ENCODE results near the gene CFDP1. TPM values are rescaled to one million over a fixed set of nuclear protein-coding genes. Genes with fewer than 3 reads are reported as not detected.

The CFDP1 gene
- total RNA-seq, 1 donor from 2014 or later, result 51.0 TPM

- DNase-seq (ENCODE audit: low read depth, low spot score), result no peak
Observed at GRCh38 chr16:75413951-75414350, 19.4 kb downstream of the CFDP1 start.

DNA sequence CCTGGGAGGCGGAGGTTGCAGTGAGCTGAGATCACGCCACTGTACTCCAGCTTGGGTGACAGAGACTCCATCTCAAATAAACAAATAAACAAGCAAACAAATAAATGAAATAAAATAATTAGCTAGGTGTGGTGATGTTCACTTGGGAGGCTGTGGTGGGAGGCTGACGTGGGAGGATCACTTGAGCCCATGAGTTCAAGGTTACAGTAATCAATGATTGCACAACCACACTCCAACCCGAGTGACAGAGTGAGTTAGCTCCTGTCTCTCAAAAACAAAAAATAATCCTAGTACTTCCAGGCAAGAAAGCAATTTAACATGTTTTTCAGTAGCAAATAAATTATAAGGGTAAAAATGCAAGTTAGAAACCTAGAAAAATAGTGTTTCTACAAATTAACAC lies 26.4 kb downstream of the CFDP1 start:
- no peak for DNase-seq (ENCODE audit: low read depth, low spot score)

GRCh38 chr16:75402821-75403475 lies 30.4 kb downstream of the CFDP1 start:
- peak; percentile 33 for DNase-seq (ENCODE audit: low read depth, low spot score)

- DNase-seq (ENCODE audit: low read depth, low spot score), result peak; percentile 62
Observed at GRCh38 chr16:75402159-75402820, 31.0 kb downstream of the CFDP1 start.

DNA sequence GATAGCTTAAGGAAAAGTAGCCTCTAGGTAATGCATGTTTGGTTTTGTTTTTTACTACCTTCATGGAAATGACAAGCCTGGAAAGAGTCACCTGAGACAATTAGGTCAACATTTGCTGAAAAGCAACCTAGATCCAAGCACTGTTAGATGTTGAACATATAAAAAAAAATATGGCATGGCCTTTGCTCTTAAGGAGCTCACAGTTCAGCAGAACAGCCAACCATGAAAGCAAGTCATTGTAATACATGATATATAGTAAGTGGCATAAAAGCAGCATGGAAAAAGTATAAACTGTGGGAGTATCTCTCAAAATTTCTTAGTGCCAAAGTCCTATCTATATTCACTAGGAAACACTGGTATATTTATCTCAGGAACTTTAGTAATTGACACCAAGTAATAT lies 31.6 kb downstream of the CFDP1 start:
- no peak for DNase-seq (ENCODE audit: low read depth, low spot score)

GRCh38 chr16:75398333-75398732 lies 35.0 kb downstream of the CFDP1 start:
- no peak for DNase-seq (ENCODE audit: low read depth, low spot score)

DNA sequence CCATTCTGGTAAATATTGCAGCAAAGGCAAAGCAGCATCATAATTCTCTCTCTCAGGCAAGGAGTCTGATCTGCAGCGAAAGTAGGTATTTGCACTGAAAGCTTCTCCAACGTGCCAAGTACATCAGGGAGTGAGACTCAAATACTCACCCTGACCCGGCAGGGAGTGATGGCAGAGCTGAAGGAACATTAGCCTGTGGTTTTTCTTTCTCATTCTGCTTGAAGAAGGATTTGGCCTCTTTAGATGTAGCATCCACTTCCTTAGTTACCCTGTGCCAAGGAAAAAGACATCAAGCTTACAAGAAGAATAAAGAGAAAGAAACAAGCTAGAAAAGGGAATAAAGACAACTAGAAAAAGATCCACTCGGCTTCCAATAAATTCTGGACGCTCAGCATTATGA lies 38.4 kb downstream of the CFDP1 start:
- no peak for DNase-seq (ENCODE audit: low read depth, low spot score)

- no peak for DNase-seq (ENCODE audit: low read depth, low spot score)
Observed at GRCh38 chr16:75392906-75393305, 40.4 kb downstream of the CFDP1 start.

DNA sequence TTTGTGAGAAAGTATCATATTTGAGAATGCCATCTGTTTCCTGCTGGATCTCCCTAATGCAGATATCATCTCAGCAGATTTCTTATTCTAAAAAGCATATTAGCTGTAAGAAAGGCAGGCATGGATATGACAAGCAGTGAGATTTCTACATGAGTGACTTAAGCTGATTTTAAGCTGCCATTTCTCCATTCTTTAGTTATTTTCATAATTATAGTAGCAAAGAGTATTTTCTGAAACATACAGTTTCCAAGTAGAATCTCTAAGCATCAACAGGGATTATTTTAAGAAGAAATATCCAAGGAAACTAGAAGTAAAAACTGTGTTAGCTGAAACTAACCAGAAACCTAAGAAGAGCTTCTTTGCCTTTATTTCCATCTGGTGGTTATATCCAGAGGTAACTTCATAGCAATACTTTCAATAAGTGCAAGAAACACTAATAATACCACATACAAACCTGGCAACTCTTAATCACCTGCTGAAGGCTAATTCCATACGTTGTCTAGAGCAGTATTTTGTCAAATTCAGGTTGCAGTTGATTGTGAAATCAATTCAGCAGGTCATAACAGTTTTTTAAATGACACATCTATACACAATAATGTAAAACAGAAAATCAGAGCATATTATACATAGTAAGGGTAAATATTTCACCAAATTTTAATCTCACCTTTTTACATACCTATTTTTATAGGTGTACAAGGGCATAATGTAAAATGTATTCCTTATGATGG lies 42.2 kb downstream of the CFDP1 start:
- DNase-seq (ENCODE audit: low read depth, low spot score), result no peak

- no peak for DNase-seq (ENCODE audit: low read depth, low spot score)
Observed at GRCh38 chr16:75389096-75389690, 44.1 kb downstream of the CFDP1 start.

- no peak for DNase-seq (ENCODE audit: low read depth, low spot score)
Observed at GRCh38 chr16:75387951-75388350, 45.4 kb downstream of the CFDP1 start.

DNA sequence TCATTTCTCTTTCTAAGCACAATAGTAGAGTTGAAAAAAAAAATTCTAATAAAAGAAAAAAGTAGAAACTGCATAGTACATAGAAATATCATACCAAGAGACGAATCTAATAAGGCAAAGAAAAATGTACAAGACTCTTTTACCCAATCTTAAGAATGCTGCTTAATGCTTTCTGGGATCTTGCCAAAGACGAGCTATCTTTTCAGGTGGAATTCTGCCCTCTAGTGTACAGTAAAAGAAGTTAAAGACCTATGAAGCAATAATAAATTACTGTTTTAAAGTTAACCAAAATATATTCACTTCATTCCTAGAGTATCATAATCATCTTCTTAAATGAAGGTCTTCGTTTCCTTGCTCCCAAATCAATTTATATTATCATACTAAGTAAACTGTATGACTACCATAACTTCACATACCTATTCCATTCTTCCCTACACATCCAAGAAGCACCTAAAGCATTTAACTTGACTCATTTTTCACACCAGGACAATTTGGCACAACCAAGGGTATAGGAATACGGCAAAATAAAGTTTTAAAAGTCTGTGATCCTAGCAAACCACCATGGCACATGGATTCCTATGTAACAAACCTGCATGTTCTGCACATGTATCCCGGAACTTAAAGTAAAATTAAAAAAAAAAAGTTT lies 47.7 kb downstream of the CFDP1 start:
- DNase-seq (ENCODE audit: low read depth, low spot score), result peak; percentile 72

DNA sequence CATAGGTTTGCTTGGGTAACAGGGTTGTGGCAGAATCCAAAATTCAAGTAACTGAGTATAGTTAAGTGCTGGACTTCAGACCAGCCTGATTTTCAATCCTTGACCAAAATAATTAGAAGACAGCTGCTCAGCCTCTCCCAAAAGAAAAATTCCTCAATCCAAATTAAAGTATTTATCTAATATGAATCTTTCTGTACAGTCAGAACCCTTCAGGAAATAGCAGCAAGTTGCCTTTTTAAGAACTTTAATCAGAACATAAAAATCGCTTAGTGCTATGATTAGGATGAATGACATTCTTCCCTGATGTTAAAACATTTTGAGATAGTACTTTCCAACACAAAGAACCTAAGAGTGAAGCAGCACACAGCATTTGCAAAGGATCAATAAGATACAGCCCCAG lies 50.2 kb downstream of the CFDP1 start:
- no peak for DNase-seq (ENCODE audit: low read depth, low spot score)

DNA sequence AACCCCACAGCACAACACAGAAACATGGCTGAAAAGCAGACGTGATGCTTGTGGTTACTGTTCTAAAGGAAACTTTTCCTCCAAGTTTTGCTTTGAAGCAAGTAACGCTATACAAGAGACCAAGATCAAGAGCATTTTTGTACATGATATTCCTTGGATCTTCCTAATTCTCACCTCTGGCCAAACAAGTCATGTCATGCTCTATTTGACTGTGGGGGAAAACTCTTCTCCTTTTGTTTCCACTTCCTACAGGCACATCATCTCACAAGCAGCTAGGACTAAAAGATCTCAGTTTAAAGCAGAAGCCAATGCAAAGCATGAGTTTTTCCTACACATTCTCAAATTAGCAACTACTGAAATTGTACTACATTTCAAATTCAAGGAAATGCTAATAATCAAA lies 50.7 kb downstream of the CFDP1 start:
- DNase-seq (ENCODE audit: low read depth, low spot score), result no peak

GRCh38 chr16:75380870-75381269 lies 52.4 kb downstream of the CFDP1 start:
- DNase-seq (ENCODE audit: low read depth, low spot score), result peak; percentile 63

GRCh38 chr16:75379911-75380847 lies 53.1 kb downstream of the CFDP1 start:
- no peak for DNase-seq (ENCODE audit: low read depth, low spot score)

- DNase-seq (ENCODE audit: low read depth, low spot score), result no peak
Observed at GRCh38 chr16:75379339-75379738, 54.0 kb downstream of the CFDP1 start.

DNA sequence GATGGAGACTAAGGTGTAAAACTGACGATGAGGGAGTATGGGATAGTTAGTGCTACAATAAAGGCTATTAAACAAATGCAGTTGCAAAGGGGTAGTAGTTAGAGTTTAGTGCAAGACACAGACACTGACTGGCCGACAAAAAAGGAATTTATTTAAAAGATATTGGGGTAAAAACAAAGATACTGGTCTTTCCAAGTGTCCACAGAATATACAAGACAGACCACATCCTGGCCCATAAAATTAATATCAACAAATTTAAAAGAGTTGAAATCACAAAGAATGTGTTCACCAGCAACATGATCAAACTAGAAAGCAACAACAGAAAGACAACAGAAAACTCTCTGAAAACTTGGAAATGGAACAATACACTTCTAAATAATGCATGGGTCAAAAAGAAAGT lies 54.7 kb downstream of the CFDP1 start:
- no peak for DNase-seq (ENCODE audit: low read depth, low spot score)

GRCh38 chr16:75377729-75378386 lies 55.4 kb downstream of the CFDP1 start:
- peak; percentile 98 for DNase-seq (ENCODE audit: low read depth, low spot score)
